Mucosa of stomach (tissue), 1 donor: ENCODE data around the gene CS.
"Not testable (repeated sequence)": the region's sequence is repeated elsewhere in the genome, so short reads cannot be mapped to it uniquely, and the experiment has no call there.

Experiments
- H3K27me3 ChIP-seq: one replicate; pipeline ENCODE4 v1.7.0; 2013; ENCODE audit warnings: mild to moderate bottlenecking, low read length; ENCODE audit not compliant: control insufficient read depth, insufficient read depth
- H3K36me3 ChIP-seq: one replicate; pipeline ENCODE4 v1.7.0; 2013; ENCODE audit warnings: low read length; ENCODE audit not compliant: control insufficient read depth, insufficient read depth
- H3K4me1 ChIP-seq: one replicate; pipeline ENCODE4 v1.7.0; 2013; ENCODE audit warnings: mild to moderate bottlenecking, low read length; ENCODE audit not compliant: control insufficient read depth, insufficient read depth
- H3K4me3 ChIP-seq: one replicate; pipeline ENCODE4 v1.7.0; 2013; ENCODE audit warnings: low read length
- H3K9ac ChIP-seq: one replicate; pipeline ENCODE4 v1.7.0; 2013; ENCODE audit warnings: mild to moderate bottlenecking, low read length, moderate library complexity
- H3K9me3 ChIP-seq: one replicate; pipeline ENCODE4 v1.7.0; 2013; ENCODE audit warnings: mild to moderate bottlenecking, low read length, moderate library complexity; ENCODE audit not compliant: control insufficient read depth
- donor health status: Pancreatic carcinoma.

CS gene

DNA sequence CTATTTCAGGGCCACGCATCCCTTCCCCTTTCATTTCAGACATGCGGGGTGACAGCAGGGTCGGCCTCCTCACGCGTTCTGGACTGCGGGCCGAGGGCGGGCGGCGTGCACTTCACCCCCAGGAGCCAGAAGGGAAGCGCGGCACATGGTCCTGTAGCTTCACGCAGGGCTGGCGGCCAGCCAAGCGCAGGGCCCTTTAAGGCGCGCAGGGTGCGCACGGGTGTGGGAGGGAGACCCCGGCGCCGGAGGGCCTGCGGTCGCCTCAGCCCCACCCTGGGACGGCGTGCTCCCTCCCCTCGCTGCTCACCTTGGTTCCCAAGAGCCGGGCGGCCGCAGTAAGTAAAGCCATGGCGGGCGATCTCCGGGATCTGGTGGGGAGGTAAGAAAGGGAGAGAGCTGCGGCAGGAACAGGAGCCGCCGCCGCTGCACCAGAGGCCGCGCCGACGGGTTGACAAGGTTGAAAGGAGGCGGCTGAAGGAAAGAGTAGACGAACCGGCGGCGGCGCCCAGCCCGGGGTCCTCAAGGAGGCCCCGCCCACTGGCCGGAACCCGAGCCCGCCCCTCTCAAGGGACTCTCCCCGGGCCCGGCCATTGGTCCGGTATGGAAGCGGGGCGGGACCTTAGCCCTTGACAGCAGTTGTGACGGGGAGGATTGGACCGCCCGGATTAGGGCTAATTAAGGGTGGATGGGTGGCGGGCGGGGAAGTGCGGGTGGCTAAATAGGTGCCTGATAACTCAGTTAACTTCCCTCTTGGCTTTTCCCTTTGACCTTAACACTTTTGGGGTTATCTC is at the start of gene CS:
Gene CS (minus strand): TSS at position 478 of the 791 bp plus-strand sequence. CDS start 129 bp downstream, at position 349.
- peaks cover 31% of the 10 kb centered on the region for H3K4me1 ChIP-seq
- H3K9ac ChIP-seq: peak within 1 kb of the TSS; percentile 76
- H3K27me3 ChIP-seq: no peaks in the 10 kb centered on the region
- H3K4me3 ChIP-seq: peak within 1 kb of the TSS; percentile 76
- no peaks in the 10 kb centered on the region for H3K36me3 ChIP-seq
- H3K9me3 ChIP-seq: no peaks in the 10 kb centered on the region

DNA sequence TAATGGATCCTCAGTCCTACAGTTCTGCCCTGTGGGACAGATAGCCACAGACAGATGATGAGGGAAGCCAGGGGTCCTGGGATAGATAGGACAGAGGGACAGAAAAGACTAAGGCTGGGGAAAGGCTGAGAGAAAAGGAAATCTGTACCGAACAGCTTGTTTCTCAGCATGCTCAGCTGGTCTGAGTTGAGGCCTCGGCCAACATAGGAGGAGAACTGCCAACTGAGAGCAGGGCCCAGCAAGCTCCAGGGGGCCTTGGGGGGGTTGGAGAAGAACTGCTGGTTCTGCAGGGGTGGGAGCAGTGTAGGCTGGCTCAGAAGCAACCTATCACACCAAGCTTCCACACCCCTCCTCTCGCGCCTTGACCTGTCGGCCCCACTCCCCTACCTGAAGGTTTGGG is 48.6 kb upstream of the CS start:
- Histone ChIP-seq H3K9me3 (no peaks in the 10 kb centered on the region), H3K4me1 (no peaks in the 10 kb centered on the region), H3K36me3 (peaks cover 28% of the 10 kb centered on the region), H3K9ac (no peak overlapping the region), H3K27me3 (no peaks in the 10 kb centered on the region), H3K4me3 (no peak overlapping the region)

- not testable (repeated sequence) for H3K4me3 ChIP-seq, H3K27me3 ChIP-seq, H3K9ac ChIP-seq, H3K9me3 ChIP-seq, H3K4me1 ChIP-seq
- peaks cover 37% of the 10 kb centered on the region for H3K36me3 ChIP-seq
These were observed 47.1 kb upstream of the CS start for GRCh38 chr12:56347255-56347654.

GRCh38 chr12:56346675-56347074 is 46.5 kb upstream of the CS start:
- no peaks in the 10 kb centered on the region for H3K4me1 ChIP-seq
- no peaks in the 10 kb centered on the region for H3K27me3 ChIP-seq
- peaks cover 37% of the 10 kb centered on the region for H3K36me3 ChIP-seq

GRCh38 chr12:56342290-56342689 is 42.2 kb upstream of the CS start:
- H3K36me3 ChIP-seq: peaks cover 17% of the 10 kb centered on the region

More at GRCh38 chr12:56346675-56347074, 46.5 kb upstream of the CS start:
- no peak overlapping the region for H3K4me3 ChIP-seq
- H3K9ac ChIP-seq: no peak overlapping the region
- no peaks in the 10 kb centered on the region for H3K9me3 ChIP-seq

DNA sequence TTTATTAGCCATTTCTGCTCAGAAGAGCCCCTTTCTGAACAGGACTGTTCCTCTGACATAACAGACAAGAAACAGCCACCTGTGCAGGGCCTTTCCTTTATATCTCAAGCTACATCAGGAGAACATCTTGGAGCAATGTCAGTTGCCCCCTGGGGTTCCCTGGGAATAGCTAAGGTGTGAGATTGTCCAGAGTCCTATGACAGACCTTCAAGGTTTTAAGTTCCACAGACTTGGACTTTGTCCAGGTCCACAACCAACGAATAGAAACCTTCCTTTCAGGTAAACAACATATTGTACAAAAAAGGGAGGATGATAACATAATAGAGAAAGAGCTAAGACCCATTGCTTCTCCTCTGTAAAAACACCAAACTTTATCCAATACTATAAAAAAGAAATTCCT is 41.5 kb upstream of the CS start:
- H3K9me3 ChIP-seq: no peaks in the 10 kb centered on the region
- H3K27me3 ChIP-seq: no peaks in the 10 kb centered on the region
- H3K4me3 ChIP-seq: no peak overlapping the region
- H3K4me1 ChIP-seq: no peaks in the 10 kb centered on the region
- H3K9ac ChIP-seq: no peak overlapping the region
- peaks cover 17% of the 10 kb centered on the region for H3K36me3 ChIP-seq

More at GRCh38 chr12:56342290-56342689, 42.2 kb upstream of the CS start:
- not testable (repeated sequence) for H3K9me3 ChIP-seq, H3K4me3 ChIP-seq, H3K27me3 ChIP-seq, H3K9ac ChIP-seq, H3K4me1 ChIP-seq

- no peak overlapping the region for H3K9ac ChIP-seq
- H3K4me1 ChIP-seq: no peaks in the 10 kb centered on the region
- H3K36me3 ChIP-seq: peaks cover 12% of the 10 kb centered on the region
- H3K9me3 ChIP-seq: no peaks in the 10 kb centered on the region
- H3K4me3 ChIP-seq: no peak overlapping the region
- H3K27me3 ChIP-seq: no peaks in the 10 kb centered on the region
These were observed 39.0 kb upstream of the CS start for GRCh38 chr12:56339158-56339422.

GRCh38 chr12:56338308-56339157 is 38.4 kb upstream of the CS start, which contains the start of gene IL23A:
Gene IL23A, plus strand, starts transcription at chr12:56338884. Its CDS starts 161 bp downstream, at chr12:56339045.
- Histone ChIP-seq H3K4me3 (no peak within 1 kb of the TSS), H3K27me3 (no peaks in the 10 kb centered on the region), H3K9ac (no peak within 1 kb of the TSS), H3K9me3 (no peaks in the 10 kb centered on the region), H3K36me3 (peaks cover 7% of the 10 kb centered on the region), H3K4me1 (no peaks in the 10 kb centered on the region)

GRCh38 chr12:56337753-56338251 is 37.7 kb upstream of the CS start:
- no peak overlapping the region for H3K4me3 ChIP-seq
- H3K36me3 ChIP-seq: no peaks in the 10 kb centered on the region
- H3K4me1 ChIP-seq: peaks cover 6% of the 10 kb centered on the region
- H3K27me3 ChIP-seq: no peaks in the 10 kb centered on the region
- H3K9ac ChIP-seq: no peak overlapping the region
- H3K9me3 ChIP-seq: no peaks in the 10 kb centered on the region

- H3K4me3 ChIP-seq: no peak overlapping the region
- H3K36me3 ChIP-seq: no peaks in the 10 kb centered on the region
- no peak overlapping the region for H3K9ac ChIP-seq
- peaks cover 10% of the 10 kb centered on the region for H3K4me1 ChIP-seq
- no peaks in the 10 kb centered on the region for H3K27me3 ChIP-seq
- H3K9me3 ChIP-seq: no peaks in the 10 kb centered on the region
These were observed 36.4 kb upstream of the CS start for GRCh38 chr12:56336361-56337167.

DNA sequence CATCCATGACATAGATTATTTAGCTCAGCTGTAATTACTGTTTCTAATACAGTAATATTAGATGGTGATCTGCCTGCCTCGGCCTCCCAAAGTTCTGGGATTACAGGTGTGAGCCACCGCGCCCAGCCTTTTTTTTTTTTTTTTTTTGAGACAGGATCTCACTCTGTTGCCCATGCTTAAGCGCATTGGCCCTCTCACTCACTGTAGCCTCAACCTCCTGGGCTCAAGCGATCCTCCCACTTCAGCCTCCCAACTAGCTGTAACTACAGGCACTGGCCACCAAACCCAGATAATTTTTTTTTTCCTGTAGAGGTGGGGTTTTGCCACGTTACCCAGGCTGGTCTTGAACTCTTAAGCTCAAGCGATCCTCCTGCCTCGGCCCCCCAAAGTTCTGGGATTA is 35.4 kb upstream of the CS start:
- H3K27me3 ChIP-seq, H3K36me3 ChIP-seq, H3K9ac ChIP-seq, H3K9me3 ChIP-seq, H3K4me3 ChIP-seq: not testable (repeated sequence)
- H3K4me1 ChIP-seq: peaks cover 10% of the 10 kb centered on the region

GRCh38 chr12:56334490-56334793 is 34.3 kb upstream of the CS start:
- H3K4me1 ChIP-seq: peaks cover 10% of the 10 kb centered on the region
- no peaks in the 10 kb centered on the region for H3K9me3 ChIP-seq
- no peaks in the 10 kb centered on the region for H3K27me3 ChIP-seq
- peak overlapping the region; percentile 95 for H3K9ac ChIP-seq
- H3K4me3 ChIP-seq: peak overlapping the region; percentile 96
- no peaks in the 10 kb centered on the region for H3K36me3 ChIP-seq
